Stimulated activated CD8-positive, alpha-beta memory T cell treated with anti-CD3 and anti-CD28 coated beads, Interleukin-4, amount 100 ng/mL, for 1 hour (primary cell): ENCODE results near the gene HMGCL.
"Not testable (repeated sequence)": the region's sequence is repeated elsewhere in the genome, so short reads cannot be mapped to it uniquely, and the experiment has no call there.

ENCODE experiments used
- DNase-seq, 2 donors: peaks; one replicate each; pipeline ENCODE4 v3.0.0-alpha.2; 2020; ENCODE audit warnings: low read depth in 2 of 2, low spot score in 1 of 2

Gene HMGCL

DNA sequence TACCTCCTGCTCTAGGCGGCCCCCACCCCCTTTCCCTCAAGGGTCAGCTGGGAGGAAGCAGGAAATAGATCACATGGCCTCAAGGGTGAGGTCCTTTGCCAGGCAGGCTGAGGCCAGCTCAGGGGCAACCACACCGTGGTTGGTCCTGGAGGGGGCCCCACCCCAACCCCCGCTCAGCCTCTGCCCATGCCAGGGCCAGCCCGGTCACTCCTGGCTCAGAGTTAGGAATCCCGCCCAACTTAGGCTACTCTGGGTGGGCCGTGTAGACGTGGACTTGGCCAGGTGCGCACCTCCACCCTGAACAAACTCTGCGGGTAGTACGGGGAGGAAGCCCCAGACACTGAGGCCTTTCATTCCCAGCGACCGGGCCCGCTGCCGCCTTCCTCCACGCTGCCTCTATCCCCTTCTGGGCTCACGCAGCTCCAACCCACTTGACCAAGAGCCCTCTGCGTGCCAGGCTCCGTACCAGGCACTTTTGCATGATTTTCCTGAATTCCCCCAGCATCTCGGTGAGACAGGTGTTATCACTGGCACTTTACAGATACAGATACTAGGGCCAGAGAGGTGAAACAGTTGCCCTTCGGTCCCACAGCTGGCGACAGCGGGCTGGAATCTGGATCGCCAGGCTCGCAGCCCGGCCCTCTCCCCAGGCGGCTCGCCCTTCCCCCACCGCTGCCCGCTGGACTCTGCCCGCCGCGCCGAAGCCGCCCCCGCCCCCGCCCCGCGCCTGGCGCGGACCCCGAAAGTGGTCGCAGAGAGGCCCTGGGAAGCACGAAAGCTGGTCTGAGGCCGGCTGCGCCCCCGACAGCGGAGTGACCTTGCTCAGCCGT lies 25.4 kb downstream of the HMGCL start:
- DNase-seq: no peak

DNA sequence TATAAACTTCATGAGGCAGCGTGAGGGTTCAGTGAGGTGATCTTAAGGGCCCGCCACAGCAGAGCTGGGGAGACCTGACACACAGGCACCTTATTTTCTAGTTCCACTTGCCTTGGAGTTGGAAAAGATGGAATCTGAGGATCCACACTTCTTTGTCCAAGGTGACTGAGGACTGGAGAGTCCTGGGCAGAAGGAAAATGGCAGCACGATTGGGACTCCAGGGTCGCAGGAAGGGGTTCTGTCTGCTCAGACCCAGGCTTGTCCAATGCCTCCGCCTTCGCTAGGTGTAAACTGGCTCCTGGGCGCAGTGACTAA lies 26.0 kb downstream of the HMGCL start:
- DNase-seq: no peak

DNA sequence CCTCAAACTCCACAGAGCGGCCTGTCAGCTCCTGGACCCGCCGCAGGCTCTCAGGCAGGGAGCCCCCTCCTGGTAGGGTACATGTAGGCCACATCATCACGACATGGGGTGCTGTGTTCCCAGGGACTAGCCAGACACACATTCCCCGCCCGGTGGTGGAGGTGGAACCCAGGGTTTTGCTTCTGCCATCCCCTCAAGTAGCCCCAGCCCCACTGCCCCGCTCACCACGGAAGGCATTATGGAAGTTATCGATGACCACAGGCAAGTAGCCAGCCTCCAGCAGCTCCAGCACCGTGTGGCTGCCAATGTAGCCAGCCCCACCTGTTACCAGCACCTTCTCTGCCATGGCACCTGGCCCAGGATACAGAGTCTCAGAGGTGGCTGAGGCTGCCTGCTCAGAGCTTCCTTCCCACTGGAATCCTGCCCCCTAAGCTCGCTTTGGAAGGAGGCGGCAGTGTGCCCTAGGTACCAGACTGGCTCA lies 26.5 kb downstream of the HMGCL start:
- DNase-seq: no peak

DNA sequence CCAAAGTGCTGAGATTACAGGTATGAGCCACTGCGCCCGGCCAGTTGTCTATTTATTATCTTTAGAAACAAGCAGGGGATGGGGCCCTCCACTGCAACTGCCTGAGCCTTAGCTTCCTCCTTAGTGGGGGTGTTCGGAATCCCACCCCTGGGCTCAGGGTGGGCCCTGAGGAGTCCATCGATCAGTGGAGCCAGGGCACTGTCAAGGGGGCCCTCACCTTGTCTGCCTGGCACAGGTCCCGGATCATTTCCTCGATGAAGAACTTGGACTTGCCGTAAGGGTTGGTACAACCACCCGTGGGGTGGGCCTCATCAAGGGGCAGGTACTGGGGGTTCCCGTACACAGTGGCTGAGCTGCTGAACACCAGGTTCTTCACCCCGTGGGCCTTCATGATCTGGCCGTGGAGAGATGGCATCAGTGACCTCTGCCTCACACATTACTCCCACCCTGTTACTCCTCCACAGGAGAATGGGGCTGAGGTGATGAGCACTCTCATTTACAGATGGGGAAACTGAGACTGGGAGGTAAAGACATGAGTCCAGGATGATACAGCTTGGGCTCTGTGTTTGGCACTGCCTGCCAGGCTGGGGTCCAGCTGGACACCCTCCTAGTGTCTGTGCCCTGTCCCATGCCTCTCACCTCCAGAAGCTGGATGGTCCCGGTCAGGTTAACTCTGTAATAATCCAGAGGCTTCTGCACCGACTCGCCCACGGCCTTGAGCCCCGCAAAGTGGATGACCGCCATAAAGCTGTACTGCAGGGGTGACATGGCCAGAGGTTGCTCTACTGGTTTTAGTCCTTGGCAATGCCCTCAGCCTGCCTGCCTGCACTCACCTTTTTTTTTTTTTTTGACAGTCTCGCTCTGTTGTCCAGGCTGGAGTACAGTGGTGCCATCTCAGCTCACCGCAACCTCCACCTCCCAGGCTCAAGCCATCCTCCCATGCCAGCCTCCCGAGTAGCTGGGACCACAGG lies 27.5 kb downstream of the HMGCL start:
- DNase-seq: no peak

DNA sequence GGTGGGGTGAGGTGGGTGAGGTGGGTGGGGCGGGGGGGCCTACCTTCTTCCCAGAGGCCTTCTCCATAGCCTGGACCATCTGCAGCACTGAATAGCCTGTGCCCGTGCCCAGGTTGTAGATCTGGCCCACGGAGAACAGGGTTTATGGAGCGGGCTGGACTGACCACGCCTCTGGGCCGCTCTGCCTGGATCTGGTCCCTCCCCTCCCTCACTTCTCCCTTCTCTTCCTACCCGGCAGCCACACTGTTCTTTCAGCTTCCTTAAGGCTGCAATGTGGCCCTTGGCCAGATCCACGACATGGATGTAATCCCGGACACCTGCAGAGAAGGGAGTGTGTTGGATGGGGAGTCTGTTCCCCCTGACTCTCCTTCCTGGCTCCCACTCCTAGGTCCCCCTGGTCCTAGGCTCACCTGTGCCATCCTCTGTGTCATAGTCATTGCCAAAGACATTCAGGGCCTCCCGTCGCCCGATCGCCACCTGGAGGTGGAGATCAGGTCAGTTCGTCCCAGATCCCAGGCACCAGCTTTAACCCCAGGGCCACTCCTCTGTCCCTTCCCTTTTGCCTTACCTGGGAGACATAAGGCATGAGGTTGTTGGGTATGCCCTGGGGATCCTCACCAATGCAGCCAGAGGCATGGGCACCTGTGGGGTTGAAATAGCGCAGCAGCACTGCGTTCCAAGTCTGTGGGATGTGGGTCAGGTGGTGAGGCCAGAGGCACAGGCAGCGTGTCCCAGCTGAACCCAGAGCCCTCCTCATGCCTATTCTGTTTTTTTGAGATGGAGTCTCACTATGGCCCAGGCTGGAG lies 28.6 kb downstream of the HMGCL start:
- DNase-seq: no peak

DNA sequence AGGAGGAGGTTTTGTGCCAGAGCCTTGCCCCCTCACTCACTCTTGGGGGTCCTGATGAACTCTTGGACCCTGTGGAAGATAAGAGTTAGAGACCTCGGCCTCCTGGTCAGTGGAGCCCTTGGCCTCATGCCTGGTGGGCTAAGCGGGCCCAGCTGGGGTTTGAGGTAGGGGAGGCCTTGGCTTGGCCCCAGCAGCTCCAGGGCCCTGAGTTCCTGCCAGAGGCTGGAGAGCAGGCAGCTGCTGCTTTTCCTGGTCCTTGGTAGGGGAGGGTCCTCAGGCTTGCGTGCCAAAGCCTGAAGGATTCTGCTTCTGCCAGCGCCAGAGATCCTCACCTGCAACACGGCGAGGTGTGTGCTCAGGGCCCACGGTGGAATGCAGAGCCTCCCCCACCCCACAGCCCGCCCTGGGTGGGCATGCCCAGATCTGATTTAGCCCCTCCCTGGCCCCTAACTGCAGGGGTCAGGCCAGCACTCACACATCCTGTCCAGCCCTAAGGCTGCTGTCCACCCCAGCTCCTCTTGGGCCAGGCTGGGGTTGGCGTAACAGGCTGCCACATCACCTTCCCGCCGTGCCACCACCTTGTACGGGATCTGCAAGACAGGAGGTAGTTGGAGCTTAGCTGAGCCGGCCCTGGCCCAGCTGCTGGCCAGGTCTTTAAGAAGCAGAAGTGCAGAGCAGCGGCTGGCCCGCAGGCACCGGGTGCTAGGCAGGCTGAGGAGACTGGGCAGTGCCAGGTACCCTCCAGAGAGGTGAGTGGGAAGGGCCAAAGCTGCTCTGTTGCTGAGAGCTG lies 29.4 kb downstream of the HMGCL start:
- DNase-seq: no peak

DNA sequence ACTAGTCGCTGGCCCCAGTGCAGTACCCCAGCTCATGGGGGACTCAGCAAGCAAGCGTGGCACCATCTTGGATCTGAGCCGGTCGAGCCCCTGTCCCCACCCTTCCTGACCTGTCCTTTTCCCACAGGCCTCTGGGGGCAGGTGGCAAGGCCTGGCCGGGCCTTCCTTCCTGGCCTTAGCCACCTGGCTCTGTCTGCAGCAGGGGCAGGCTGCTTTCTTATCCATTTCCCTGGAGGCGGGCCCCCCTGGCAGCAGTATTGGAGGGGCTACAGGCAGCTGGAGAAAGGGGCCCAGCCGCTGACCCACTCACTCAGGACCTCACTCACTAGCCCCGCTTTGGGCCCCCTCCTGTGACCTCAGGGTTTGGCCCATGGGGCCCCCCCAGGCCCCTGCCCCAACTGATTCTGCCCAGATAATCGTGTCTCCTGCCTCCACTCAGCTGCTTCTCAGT lies 30.5 kb downstream of the HMGCL start:
- DNase-seq: not testable (repeated sequence)

DNA sequence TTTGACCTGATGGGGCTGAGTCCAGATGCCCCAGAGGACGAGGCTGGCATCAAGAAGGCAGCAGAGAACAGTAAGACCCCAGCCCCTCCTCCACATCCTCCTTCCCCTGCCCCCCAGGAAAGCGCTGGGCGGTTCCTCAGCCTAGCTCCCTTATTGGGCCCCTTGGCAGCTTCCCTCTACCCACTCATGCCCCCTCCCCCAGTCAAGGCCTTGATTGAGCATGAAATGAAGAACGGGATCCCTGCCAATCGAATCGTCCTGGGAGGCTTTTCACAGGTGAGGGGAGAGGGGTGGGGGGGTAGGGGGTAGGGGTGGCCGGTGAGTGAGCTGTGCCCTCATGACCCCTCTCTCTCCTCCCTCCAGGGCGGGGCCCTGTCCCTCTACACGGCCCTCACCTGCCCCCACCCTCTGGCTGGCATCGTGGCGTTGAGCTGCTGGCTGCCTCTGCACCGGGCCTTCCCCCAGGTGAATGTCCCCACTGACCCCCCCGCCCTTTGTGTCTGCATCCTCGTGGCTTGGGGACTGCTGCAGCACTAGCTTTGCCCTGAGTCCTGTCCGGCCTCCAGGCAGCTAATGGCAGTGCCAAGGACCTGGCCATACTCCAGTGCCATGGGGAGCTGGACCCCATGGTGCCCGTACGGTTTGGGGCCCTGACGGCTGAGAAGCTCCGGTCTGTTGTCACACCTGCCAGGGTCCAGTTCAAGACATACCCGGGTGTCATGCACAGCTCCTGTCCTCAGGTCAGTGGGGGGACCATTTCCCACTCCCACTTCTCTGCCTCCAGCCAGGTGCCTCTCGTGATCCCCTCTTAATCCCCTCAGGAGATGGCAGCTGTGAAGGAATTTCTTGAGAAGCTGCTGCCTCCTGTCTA lies 31.1 kb downstream of the HMGCL start:
- no peak for DNase-seq

DNA sequence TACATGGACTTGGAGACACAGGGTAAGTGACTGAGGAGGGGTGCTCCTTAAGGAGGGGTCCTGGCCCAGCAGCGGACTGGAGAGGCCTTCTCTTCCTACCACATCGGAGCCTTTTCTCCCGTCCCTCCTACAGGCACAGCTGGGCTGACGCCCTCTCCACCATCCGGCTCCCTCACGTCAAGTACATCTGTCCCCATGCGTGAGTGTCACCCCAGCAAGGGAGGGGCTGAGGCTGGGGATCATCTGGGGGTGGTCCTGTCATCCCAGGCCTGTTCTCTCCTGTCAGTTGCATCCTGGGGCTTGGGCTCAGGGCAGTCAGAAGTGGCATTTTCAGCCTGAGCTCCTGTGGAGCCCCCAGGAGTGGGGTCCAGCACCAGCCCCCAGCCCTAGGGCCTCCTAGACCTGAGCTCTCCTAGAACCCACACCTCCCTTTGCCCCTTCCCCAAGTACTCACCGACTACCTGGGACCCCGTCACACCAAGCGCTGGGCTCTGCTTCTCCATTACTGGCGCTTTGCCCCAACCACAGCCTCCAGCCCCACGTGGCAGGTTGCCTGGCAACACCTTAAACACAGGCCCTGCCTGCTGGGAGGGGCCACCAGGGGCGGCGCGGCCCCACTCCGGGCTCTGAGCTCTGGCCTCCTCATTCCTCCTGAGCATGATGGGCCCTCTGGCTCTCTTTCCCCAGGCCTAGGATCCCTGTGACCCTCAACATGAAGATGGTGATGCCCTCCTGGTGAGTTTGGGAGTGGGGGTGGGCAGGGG lies 32.0 kb downstream of the HMGCL start:
- no peak for DNase-seq

DNA sequence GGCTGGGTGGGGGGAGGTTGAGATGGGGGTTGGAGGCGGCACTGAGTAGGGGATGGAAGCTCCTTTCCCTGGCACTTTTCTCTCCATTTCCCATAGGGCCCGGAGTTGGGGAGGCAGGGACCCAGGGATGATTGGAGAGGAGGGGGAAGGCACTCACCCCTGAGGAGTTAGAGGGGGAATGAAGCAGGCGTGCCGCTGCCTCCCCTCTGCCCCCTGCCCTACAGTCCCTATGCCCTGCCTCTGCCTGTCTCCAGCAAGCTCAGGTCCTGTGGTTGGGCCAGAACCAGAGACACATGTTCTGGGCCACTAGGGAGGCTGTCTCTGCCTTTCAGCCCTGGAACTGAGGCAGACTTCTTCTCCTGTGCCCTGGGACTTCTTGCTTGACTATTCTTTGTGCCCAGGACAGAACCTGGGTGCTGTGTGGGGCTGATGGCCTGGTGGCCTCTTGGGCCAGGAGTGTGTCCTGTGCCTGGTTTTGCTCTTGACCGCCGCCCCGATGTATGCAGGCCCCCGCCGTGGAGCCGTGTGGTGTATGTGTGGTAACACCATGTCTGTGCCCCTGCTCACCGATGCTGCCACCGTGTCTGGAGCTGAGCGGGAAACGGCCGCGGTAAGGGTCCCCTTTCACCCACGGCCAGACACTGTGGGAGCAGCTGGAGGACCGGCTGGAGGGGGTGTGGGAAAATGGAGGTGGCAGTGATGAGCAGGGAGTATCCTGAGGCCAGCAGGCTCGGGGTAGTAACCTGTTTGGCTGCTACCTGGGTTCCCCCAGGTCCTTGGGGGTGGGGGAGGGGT lies 32.9 kb downstream of the HMGCL start:
- DNase-seq: no peak

DNA sequence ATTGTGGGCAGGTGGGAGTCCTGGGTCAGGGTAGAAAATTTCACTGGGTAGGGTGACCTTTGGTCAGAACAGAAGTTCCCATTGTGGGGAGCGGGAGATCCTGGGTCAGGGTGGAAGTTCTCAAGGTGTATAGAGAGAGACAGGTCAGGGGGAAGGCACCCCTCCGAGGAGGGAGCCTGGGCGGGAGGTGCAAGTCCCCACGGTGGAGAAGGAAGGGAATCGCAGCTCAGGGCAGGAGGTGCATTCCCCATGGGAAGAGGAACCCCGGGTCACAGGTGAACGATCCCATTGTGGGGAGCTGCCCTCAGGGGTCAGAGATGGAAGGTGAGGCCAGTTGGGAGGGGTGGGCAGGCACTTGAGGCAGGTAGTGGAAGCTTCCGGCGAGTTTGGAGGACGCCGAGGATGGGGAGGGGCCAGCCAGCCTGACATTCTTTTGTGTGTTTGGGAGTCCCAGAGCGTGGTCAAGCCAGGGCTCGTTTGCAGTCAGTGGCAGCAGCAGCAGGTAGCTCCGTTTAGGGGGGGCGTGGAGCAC lies 33.6 kb downstream of the HMGCL start:
- DNase-seq: no peak

DNA sequence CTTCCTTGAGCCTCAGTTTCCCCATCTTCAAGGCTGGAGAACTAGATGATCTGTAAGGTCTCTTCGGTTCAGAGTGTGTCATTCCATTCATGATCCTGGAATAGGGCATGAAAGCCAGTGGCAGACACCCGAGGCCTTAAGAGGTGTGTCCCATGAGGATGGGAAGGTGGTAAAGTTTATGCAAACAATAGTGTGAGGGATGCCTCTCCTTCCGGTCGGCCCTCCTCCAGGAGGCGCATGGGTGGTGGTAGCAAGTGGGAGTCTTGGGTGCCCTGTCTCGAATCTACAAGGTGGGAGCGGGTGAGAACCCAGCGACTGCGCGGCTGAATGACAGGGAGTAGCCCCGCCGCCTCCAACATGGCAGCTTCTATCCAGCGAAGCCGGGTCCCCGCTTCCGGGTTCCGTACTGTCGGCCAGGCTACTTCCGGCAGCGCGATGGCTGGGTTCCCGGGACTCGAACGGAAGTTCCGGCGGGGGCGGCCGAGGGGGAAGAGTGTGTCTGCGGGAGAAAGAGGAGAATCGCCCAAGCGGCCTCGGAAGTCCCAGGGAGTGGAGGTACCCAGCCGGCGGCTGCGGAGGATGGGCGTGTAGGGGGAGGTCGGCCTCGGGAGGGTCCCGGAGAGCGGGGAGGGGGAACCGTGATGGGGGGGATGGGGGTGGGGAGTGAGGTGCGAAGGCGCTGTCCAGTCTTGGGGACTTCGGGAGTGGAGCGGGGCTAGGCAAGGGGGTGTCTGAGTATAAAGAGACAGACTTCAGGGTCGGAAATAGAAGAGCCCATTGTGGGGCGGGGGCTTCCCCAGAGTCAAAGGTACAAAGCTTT lies 34.3 kb downstream of the HMGCL start, which contains the start of gene LYPLA2:
Gene LYPLA2, plus strand, starts transcription at position 450 of the 820 bp plus-strand sequence. CDS start 1,538 bp downstream, outside the sequence.
- peak; percentile 66 to 77 for DNase-seq

DNA sequence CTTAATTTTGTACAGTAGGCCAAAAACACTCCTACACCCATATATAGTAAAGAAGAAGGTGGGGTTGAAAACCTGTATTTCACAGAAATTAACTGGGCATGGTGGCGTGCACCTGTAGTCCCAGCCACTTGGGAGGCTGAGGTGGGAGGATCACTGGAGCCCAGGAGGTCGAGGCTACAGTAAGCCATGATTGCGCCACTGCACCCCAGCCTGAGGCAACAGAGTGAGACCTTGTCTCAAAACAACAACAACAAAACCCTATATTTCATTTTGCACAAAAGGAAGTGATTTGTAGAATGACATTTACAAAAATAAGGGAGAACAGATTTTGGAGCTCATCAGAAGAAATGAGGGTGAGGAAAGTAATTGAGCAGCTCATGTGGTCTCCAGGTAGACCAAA lies 36.5 kb downstream of the HMGCL start:
- no peak for DNase-seq

DNA sequence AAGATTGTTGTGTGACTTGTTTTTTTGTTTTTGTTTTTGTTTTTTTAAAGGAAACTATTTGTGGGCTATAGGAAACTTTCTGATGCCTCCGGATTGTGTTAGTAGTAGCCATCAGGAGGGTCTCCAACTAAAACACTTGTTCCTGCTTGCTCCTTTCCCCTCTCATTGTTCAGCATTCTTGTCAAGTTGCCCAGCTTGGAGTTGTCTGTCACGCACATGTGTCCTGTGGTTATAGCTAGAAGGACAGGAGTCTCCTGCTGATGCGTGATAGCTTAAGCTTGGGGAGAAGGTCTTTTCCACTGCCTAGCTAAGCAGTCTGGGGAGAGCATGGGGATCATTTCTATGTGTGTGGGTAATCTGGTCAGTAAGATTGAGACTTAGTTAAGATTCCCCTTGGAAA lies 37.5 kb downstream of the HMGCL start:
- no peak for DNase-seq

DNA sequence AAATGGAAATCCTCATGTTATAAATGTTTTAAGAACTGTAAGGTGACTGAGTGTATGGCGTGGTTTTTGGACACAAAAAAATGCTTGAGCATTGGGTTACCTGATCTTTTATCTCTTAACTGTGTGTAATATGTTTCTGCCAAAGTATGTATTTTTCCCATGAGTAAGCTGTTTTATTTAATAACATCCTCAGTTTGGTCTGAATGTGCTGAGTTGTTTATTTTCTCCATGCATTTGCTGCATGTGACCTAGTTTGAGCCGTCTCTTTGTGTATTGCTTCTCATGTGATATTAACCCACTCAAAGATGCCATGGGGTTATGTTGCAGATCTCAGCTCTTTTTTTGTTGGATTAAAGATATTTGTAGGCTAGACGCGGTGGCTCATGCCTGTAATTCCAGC lies 40.4 kb downstream of the HMGCL start:
- no peak for DNase-seq

DNA sequence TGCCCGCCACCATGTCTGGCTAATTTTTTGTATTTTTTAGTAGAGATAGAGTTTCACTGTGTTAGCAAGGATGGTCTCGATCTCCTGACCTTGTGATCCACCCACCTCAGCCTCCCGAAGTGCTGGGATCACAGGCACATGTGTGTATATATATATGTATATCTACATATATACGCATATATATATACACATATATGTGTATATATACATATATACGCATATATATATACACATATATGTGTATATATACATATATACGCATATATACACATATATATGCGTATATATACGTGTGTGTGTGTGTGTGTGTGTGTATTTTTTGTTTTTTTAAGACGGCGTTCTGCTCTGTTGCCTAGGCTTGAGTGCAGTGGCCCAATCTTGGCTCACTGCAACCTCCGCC lies 42.1 kb downstream of the HMGCL start:
- not testable (repeated sequence) for DNase-seq
